GM12872 (cell line): ENCODE measurements around the gene PARS2.

Source experiments
- CTCF ChIP-seq: IDR thresholded peaks from 3 replicates; pipeline ENCODE4 v1.5.1; 2011; ENCODE audit warnings: low read depth, mild to moderate bottlenecking, low read length, moderate library complexity; ENCODE audit not compliant: insufficient read depth

PARS2 gene

GRCh38 chr1:54764133-54764921 is at the start of gene PARS2:
Gene PARS2 (minus strand): TSS chr1:54764523. CDS start chr1:54759161, 5,362 bp downstream.
- no peak for TF ChIP-seq CTCF

GRCh38 chr1:54814126-54814498 is 49.8 kb upstream of the PARS2 start:
- no peak for TF ChIP-seq CTCF

GRCh38 chr1:54813485-54814125 is 49.3 kb upstream of the PARS2 start:
- TF ChIP-seq CTCF, result no peak

GRCh38 chr1:54812801-54813484 is 48.6 kb upstream of the PARS2 start:
- no peak for TF ChIP-seq CTCF

- no peak for TF ChIP-seq CTCF
Observed at GRCh38 chr1:54811739-54812655, 47.7 kb upstream of the PARS2 start.

- TF ChIP-seq CTCF, result no peak
Observed at GRCh38 chr1:54811066-54811465, 46.7 kb upstream of the PARS2 start.
